Neural progenitor cell (in vitro differentiated cells): ENCODE measurements around the gene CDT1.

Source experiments
- EZH2 ChIP-seq: fragments of 200-600 bp; sonication (generic); IDR thresholded peaks from 2 replicates; pipeline ENCODE4 v1.6.1; 2017; ENCODE audit warnings: antibody characterized with exemption, mild to moderate bottlenecking, moderate library complexity
- EZH2phosphoT487 ChIP-seq: fragments of 200-600 bp; sonication (generic); IDR thresholded peaks from 2 replicates; pipeline ENCODE4 v1.6.1; 2017; ENCODE audit warnings: antibody characterized with exemption
- TF ChIP-seq, protein P1 (sequence below): fragments of 200-600 bp; sonication (generic); IDR thresholded peaks from 2 replicates; pipeline ENCODE4 v1.5.1; 2017; ENCODE audit warnings: antibody characterized with exemption, mild to moderate bottlenecking

DNA sequence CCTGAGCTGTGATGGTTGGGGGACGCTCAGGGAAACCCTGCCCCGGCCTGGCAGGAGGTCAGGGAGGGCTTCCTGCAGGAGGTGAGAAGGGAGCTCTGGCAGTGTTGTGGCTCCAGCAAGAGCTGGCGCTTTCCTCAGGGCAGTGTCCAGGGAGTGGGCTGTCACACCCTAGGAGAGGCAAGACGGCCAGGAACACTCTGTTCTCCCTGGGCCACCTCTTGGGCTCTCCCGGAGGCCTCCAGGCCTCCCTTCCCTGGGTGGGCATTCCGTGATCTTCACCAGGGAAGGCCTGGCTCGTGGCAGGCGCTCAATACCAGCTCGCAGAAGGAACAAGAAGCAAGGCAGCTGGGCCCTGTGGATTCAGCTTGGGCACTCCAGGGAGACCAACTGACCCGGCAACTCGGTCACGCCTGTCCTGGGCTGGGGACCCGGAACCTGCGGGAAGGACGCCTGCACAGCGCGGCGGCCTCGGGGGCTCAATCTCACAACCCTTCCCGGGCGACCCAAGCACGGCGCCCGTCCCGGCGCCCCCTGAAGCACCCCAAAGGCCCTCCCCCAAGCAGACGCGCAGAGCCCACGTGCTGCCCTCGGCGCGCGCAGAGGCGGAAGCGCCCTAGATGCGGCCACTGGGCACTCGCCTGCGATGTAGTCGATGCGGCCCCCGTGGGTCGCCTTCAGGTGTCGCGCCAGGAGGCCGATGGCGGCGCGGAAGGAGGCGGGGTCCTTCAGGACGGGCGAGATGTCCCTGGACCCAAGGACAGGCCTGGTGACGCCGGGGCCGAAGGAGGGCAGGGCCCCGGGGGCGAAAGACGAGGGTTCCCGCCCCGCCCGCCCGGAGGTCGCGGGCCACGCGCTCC lies 7.6 kb downstream of the CDT1 start:
- TF ChIP-seq, protein P1, sequence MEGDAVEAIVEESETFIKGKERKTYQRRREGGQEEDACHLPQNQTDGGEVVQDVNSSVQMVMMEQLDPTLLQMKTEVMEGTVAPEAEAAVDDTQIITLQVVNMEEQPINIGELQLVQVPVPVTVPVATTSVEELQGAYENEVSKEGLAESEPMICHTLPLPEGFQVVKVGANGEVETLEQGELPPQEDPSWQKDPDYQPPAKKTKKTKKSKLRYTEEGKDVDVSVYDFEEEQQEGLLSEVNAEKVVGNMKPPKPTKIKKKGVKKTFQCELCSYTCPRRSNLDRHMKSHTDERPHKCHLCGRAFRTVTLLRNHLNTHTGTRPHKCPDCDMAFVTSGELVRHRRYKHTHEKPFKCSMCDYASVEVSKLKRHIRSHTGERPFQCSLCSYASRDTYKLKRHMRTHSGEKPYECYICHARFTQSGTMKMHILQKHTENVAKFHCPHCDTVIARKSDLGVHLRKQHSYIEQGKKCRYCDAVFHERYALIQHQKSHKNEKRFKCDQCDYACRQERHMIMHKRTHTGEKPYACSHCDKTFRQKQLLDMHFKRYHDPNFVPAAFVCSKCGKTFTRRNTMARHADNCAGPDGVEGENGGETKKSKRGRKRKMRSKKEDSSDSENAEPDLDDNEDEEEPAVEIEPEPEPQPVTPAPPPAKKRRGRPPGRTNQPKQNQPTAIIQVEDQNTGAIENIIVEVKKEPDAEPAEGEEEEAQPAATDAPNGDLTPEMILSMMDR = no peak
- TF ChIP-seq EZH2 = no peak
- no peak for TF ChIP-seq EZH2phosphoT487
